Urinary bladder (tissue), 4 donors: ENCODE measurements around the gene COL5A1. TPM values are rescaled to one million over a fixed set of nuclear protein-coding genes. Genes with fewer than 3 reads are reported as not detected.
"Not testable (repeated sequence)": the region's sequence is repeated elsewhere in the genome, so short reads cannot be mapped to it uniquely, and the experiment has no call there.

ENCODE experiments used
- DNase-seq: peaks from one replicate; pipeline ENCODE4 v3.0.0-alpha.2; 2015; ENCODE audit errors: extremely low spot score
- H3K27ac ChIP-seq: one replicate; pipeline ENCODE4 v1.5.1; 2013; ENCODE audit warnings: low read depth, mild to moderate bottlenecking, moderate library complexity
- H3K36me3 ChIP-seq: one replicate; pipeline ENCODE4 v1.6.1; 2013; ENCODE audit warnings: mild to moderate bottlenecking, moderate library complexity; ENCODE audit not compliant: insufficient read depth
- H3K4me1 ChIP-seq: one replicate; pipeline ENCODE4 v1.6.1; 2013; ENCODE audit warnings: mild to moderate bottlenecking, moderate library complexity; ENCODE audit not compliant: insufficient read depth
- H3K4me3 ChIP-seq: one replicate; pipeline ENCODE4 v1.5.1; 2013; ENCODE audit warnings: low read depth, low read length
- WGBS: extraction: QIAGEN DNeasy Blood & Tissue Kit; methylation state at CpG from one replicate; pipeline ENCODE4 v1.1.7; 2013; 5-methylcytosine and 5-hydroxymethylcytosine counted together
- polyA plus RNA-seq: library from polyadenylated mRNA; stranded (reverse); fragments of 200-250 nt; gene quantifications from one replicate; pipeline ENCODE4 v1.2.3, GENCODE V29; 2013
- total RNA-seq: library from RNA; depleted of rRNA; stranded (reverse); fragments of >200 nt; gene quantifications from one replicate; pipeline ENCODE4 v1.2.3, GENCODE V29; 2014
- donor health status: healthy with polysubstance abuse.
- donor health status: healthy.

Gene COL5A1
- total and polyA plus RNA-seq, 2 donors = 68.5 to 622 TPM

DNA sequence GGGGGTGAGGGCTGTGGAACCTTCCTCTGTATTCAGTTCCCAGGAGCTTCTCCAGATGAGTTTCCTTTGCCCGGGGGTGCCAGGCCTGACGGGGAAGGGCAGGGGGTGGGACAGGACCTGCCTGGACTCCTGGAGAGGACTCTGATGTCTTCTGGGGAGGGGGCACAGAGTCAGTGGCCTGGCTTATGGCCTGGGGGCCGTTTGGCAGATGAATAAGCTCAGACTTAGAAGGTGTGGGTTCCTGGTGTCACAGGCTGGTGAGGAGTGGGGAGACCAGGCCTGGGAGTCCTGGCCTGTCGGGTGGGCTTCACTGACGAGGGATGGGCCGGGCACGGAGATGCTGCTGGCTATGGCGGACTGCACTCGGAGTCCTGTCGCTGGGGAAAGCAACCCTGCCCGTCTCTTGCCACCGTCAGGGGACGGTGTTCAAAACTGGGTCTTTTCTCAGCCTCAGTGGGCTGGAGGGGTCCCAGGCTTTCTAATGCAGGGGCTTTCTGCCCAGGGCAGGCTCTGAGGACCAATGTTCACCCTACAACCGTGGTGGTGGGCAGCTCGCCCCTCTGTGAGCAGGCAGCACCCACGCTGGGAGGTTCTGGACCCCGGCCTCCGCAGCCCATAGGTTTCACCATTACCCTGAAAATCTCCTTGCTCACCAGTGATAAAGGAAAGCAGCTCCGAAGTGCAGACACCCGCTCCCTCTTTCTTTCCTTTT, 16.2 kb downstream of the COL5A1 start:
- H3K4me1 ChIP-seq = no peaks in the 10 kb centered on the region
- H3K36me3 ChIP-seq = no peaks in the 10 kb centered on the region
- peak overlapping the region; percentile 40 for H3K27ac ChIP-seq
- DNase-seq = no peak
- no peak overlapping the region for H3K4me3 ChIP-seq
- 54% methylated on average over 20 of the region's 20 CpGs for WGBS

DNA sequence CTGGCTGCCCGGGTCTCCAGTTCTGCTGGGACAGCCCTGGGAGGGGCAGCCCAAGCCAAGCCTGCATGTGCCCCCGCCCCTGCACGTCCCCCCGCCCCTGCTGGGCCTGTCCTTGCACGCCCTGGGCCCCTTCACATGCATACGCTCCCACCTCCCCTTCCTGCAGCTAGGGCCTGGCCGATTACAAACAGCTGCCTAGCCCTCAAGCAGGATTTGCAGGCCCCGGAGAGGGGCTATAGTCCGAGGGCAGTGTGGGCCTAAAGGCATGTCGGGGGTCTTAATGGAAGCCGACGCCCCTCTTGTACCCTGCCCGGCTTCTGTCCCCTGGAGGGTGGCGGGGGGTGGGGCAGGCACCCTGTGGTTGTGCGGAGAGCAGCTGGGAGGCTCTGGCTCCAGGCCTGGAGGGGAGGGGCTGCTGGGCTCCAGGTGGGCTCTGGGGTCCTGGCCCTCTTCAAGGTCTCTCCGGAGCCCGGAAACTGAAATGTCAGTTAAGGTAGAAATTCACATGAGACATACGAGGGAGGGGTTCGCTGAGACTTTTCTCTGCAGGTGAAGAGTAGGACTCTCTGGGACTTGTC, 16.9 kb downstream of the COL5A1 start:
- 41% methylated on average over 19 of the region's 19 CpGs for WGBS
- Histone ChIP-seq H3K4me1 (no peaks in the 10 kb centered on the region), H3K36me3 (no peaks in the 10 kb centered on the region), H3K4me3 (no peak overlapping the region), H3K27ac (no peak overlapping the region)
- no peak for DNase-seq

DNA sequence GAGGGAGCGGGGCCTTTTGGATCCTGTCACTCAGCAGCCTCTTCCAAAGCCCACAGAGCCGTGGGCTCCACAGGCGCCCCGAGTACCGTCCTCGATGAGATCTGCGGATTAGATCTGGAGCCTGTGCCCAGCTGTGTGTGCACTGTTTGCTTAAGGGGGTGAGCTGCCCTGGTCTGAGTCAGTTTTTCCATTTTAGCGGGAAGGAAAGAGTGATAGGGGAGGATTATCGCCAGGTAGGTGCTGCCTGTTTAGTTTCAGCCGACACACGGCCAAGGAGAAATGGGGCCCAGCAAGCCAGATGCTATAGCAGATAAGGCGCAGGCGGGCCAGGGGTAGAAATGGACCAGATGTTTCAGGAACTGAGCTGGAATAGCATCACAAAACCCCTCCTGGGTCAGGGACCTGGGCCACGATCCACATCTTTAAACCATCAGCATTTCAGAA, 18.1 kb downstream of the COL5A1 start:
- WGBS = 39% methylated on average over 14 of the region's 14 CpGs
- Histone ChIP-seq H3K36me3 (no peaks in the 10 kb centered on the region), H3K4me1 (no peaks in the 10 kb centered on the region), H3K4me3 (no peak overlapping the region), H3K27ac (no peak overlapping the region)
- DNase-seq = no peak

DNA sequence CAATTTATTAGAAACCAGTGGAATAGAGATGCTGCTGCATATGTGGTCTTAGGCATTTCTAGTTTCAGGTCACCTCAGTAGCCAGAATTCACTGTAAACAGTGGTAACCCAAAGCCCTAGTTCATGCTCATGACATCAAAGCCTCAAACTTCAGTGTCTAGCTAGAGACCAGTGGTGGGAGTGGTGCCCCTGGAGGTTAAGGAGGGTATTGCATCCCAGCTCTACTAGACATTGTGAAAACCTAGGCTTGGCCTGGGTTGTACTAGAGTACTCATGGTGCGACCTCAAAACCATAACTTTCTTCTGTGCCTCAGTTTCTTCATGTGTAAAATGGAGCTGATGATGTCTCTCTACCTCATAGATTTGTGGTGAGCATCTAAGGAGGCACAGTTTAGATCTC, 18.8 kb downstream of the COL5A1 start:
- WGBS = 97% methylated on average over 1 of the region's 1 CpG
- DNase-seq = no peak
- no peak overlapping the region for H3K4me3 ChIP-seq
- H3K4me1 ChIP-seq = no peaks in the 10 kb centered on the region
- no peak overlapping the region for H3K27ac ChIP-seq
- H3K36me3 ChIP-seq = no peaks in the 10 kb centered on the region

DNA sequence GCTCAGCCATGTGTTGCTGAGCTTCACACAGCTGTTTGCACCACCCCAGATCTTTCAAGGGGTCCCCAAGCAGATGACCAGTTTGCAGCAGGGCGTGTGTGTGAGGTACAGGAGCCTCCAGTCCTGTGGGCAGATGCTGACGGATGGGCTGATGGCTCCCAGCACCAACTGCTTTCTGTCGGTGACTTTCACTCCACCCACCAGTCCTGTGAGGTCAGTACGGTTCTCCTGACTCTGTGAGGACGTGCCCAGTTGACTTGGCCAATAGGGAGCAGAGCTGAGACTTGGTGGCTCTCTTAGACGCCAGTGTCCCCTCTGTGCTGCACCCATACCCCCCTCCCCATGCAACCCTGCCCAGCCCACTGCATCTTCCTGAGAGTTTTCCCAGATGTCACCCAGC, 19.7 kb downstream of the COL5A1 start:
- H3K27ac ChIP-seq = no peak overlapping the region
- no peak overlapping the region for H3K4me3 ChIP-seq
- DNase-seq = no peak
- no peaks in the 10 kb centered on the region for H3K4me1 ChIP-seq
- 38% methylated on average over 6 of the region's 6 CpGs for WGBS
- H3K36me3 ChIP-seq = no peaks in the 10 kb centered on the region

DNA sequence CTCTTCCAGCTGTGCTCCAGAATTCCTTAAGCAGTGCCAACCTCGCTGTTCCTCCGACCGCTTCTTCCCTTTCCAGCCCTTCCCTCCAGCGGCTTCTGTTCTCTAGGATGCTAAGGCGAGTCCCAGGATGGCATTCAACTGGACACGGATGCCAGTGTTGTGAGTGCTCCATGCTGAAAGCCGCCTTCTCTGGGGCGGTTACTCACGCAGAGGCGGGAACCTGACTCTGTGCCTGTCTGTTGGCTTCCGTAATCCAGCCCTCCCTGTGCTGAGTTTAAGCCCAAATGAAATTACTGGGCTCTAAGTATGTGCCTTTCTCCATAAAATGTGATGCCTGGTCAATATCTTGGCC, 20.2 kb downstream of the COL5A1 start:
- DNase-seq = no peak
- Histone ChIP-seq H3K27ac (peak overlapping the region; percentile 46), H3K4me1 (no peaks in the 10 kb centered on the region), H3K4me3 (no peak overlapping the region), H3K36me3 (no peaks in the 10 kb centered on the region)
- WGBS = 31% methylated on average over 11 of the region's 11 CpGs

DNA sequence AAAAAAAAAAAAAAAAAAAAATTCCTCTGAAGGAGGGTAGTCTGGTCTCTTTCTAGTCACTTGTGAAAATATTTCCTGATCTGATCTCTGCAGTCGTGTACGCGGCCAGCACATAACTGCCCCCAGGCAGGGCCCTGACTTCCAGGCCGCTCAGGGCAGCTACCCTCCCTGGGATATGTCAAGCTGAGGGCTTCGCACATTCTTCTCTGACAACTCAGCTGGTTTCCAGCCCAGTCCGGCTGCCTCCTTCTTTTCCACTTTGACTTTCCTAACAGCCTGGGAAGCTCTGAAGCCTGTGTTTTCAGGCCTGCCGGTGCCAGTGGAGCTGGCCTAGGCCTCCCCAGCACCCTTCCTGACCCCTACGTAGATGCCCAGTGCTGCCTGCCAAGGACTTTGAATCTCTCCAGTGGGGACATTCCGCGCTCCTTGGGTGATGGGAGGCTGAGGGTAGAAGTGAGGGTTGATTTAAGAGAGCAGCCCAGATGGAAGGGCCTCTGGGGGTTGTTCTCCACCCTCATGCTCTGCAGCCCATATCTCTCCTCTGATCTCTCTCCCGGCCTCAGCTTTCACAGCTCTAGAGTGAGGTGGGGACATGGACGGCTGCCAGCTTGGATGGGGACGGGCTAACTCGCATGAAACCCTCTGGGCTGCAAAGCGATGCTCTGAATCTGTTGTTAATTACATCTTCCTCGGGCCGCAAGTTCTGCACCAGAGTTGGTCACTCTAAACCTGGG, 20.7 kb downstream of the COL5A1 start:
- Histone ChIP-seq H3K4me1 (no peaks in the 10 kb centered on the region), H3K27ac (peak overlapping the region; percentile 57), H3K36me3 (no peaks in the 10 kb centered on the region), H3K4me3 (no peak overlapping the region)
- WGBS = 16% methylated on average over 17 of the region's 17 CpGs
- DNase-seq = peak; percentile 69

DNA sequence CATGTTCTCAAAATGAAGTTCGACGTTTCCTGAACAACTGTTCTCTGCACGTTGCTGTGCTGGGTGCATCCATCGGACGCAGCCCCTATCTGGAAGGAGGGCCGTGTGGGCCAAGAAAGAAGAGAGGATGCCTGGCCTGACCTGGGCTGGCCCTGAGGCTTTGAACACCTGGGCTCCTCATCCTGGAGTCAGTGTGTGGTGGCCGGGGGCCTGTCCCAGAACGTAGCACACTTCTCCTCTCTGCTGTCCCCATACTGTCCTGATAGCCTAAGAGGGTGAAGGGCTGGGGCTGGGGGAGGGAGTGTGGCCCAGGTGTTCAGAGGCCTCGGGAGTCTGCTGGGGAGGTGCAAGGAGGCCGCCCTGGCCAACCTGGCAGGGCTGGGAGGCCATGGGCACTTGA, 21.5 kb downstream of the COL5A1 start:
- Histone ChIP-seq H3K4me3 (no peak overlapping the region), H3K4me1 (no peaks in the 10 kb centered on the region), H3K36me3 (no peaks in the 10 kb centered on the region), H3K27ac (no peak overlapping the region)
- 65% methylated on average over 10 of the region's 10 CpGs for WGBS
- DNase-seq = no peak

DNA sequence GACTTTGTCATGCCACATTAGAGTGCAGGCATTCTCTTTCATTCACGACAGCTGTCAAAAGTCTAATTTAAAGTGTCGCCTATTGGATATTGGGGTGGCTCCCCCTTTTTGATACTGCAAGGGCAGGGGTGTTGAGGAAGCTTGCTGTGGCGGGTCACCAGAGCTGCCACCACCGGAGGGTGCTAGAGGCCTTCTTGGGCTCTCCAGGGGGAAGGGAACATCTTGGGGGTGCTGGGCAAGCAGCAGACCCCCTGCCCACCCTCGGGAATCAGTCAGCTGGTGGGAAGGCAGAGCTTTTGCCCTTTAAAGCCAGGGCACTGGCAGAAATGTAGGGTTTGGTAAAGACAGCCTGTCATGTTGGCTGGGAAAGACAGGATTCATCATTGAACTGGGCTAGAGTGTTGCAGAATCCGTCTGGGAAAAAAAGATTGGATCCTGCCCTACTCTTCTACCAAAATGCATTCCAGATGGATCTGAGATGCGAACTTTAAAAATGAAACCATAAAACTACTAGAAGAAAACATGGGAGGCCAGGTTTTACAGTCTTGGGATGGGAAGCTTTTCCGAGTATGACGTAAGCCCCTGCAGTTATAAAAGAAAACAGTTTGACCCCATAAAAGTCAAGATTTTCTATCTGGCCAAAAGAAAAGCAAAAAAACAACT, 22.3 kb downstream of the COL5A1 start:
- Histone ChIP-seq H3K27ac (no peak overlapping the region), H3K36me3 (no peaks in the 10 kb centered on the region), H3K4me3 (no peak overlapping the region), H3K4me1 (peaks cover 1% of the 10 kb centered on the region)
- no peak for DNase-seq
- 66% methylated on average over 9 of the region's 9 CpGs for WGBS

DNA sequence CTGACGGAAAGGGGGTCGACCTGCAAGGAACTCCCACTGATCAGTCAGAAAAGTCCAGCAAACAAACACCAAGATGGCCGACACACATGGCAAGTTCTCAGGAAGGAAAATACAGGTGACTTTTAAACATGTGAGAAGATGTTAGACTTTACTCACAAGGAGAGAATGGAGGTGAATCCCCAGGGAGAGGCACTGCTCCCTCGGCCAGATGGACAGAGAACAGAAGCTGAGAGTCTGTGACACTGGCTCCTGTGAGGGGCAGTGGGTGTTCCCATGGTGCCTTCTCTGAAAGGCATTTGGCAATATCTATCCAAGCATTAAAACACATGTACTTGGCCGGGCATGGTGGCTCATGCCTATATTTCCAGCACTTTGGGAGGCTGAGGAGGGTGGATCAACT, 22.8 kb downstream of the COL5A1 start:
- no peak overlapping the region for H3K4me3 ChIP-seq
- no peaks in the 10 kb centered on the region for H3K36me3 ChIP-seq
- 84% methylated on average over 5 of the region's 5 CpGs for WGBS
- H3K27ac ChIP-seq = no peak overlapping the region
- no peak for DNase-seq
- peaks cover 1% of the 10 kb centered on the region for H3K4me1 ChIP-seq

DNA sequence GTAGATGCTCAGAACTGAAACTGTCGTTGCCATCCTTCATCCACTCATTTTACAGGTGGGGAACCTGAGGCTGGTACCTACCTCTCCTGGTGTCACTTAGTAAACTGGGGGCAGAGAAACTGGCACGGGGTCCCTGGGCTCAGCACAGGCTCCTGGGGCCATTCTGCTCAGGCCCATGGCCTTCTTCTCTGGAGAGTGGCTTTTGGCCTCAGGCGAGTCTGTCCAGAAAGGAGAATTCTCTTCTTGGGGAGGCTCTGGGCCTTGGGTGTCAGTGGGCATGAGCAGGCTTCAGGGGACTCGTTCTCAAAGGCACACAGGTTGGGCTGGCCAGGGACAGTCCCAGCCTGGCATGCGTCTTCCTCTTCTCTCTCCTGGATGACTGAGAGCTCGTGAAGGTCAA, 24.6 kb downstream of the COL5A1 start:
- Histone ChIP-seq H3K27ac (no peak overlapping the region), H3K4me3 (no peak overlapping the region), H3K36me3 (no peaks in the 10 kb centered on the region), H3K4me1 (peaks cover 1% of the 10 kb centered on the region)
- 87% methylated on average over 6 of the region's 6 CpGs for WGBS
- DNase-seq = no peak

DNA sequence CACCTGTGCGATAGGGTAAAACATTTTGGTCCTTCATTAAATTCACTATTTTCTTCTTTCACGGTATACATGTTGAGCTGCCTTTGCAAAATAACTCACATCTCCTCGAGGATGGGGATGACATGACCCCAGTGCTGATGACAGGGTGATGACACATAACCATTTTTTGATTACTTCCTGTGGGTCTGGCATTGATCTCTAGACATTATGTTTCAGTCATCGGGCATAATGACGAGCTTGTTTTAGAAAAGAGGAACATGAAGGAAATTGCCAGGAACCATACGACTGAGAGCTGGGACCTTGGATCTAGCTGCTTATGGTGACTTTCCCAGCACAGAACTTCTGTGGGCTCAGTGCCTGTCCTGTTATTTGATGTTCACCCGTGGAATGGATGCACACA, 25.2 kb downstream of the COL5A1 start:
- no peak overlapping the region for H3K4me3 ChIP-seq
- peaks cover 1% of the 10 kb centered on the region for H3K4me1 ChIP-seq
- no peak overlapping the region for H3K27ac ChIP-seq
- H3K36me3 ChIP-seq = no peaks in the 10 kb centered on the region
- DNase-seq = no peak
- 66% methylated on average over 7 of the region's 7 CpGs for WGBS

DNA sequence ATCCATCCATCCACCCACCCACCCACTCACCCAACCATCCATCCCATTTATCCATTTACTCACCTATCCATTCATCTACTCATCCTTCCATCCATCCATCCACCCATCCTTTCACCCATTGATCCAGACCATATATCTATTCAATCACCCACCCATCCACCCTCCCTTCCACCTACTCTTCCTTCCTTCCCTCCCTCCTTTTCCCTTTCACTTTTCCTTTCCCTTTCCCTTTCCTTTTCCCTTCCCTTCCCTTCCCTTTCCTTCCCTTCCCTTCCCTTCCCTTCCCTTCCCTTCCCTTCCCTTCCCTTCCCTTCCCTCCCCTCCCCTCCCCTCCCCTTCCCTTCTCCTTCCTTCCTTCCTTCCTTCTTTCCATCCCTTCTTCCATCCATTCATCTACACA, 27.4 kb downstream of the COL5A1 start:
- not testable (repeated sequence) for DNase-seq, H3K4me1 ChIP-seq, H3K4me3 ChIP-seq, H3K27ac ChIP-seq, H3K36me3 ChIP-seq
